IPS-18a (cell line): ENCODE results near the gene CHKA.
A peak's percentile ranks its signal among the peaks of the same experiment; 100 is the strongest.

ENCODE experiments used
- H3K27ac ChIP-seq: one replicate; pipeline ENCODE4 v1.5.1; 2013; ENCODE audit warnings: low read length
- H3K27me3 ChIP-seq: one replicate; pipeline ENCODE4 v1.6.1; 2013; ENCODE audit warnings: mild to moderate bottlenecking, low read length; ENCODE audit not compliant: control insufficient read depth, insufficient read depth
- H3K36me3 ChIP-seq: one replicate; pipeline ENCODE4 v1.6.1; 2013; ENCODE audit warnings: low read depth, low read length; ENCODE audit not compliant: control insufficient read depth
- H3K4me1 ChIP-seq: one replicate; pipeline ENCODE4 v1.6.1; 2013; ENCODE audit warnings: low read depth, low read length; ENCODE audit not compliant: control insufficient read depth
- H3K4me3 ChIP-seq: one replicate; pipeline ENCODE4 v1.5.1; 2013; ENCODE audit warnings: low read length
- H3K9ac ChIP-seq: one replicate; pipeline ENCODE4 v1.6.1; 2013; ENCODE audit warnings: mild to moderate bottlenecking, low read length, moderate library complexity
- H3K9me3 ChIP-seq: one replicate; pipeline ENCODE4 v1.6.1; 2013; ENCODE audit warnings: low read depth, low read length; ENCODE audit not compliant: control insufficient read depth

CHKA gene

GRCh38 chr11:68141246-68142027 is 20.2 kb upstream of the CHKA start:
- H3K4me3 ChIP-seq: no peak overlapping the region
- no peaks in the 10 kb centered on the region for H3K9me3 ChIP-seq
- H3K9ac ChIP-seq: no peak overlapping the region
- H3K27me3 ChIP-seq: no peaks in the 10 kb centered on the region
- no peaks in the 10 kb centered on the region for H3K36me3 ChIP-seq
- H3K27ac ChIP-seq: no peak overlapping the region
- H3K4me1 ChIP-seq: no peaks in the 10 kb centered on the region

GRCh38 chr11:68140496-68141245 is 19.5 kb upstream of the CHKA start:
- no peaks in the 10 kb centered on the region for H3K36me3 ChIP-seq
- H3K4me1 ChIP-seq: no peaks in the 10 kb centered on the region
- H3K4me3 ChIP-seq: no peak overlapping the region
- no peak overlapping the region for H3K27ac ChIP-seq
- no peak overlapping the region for H3K9ac ChIP-seq
- no peaks in the 10 kb centered on the region for H3K27me3 ChIP-seq
- H3K9me3 ChIP-seq: no peaks in the 10 kb centered on the region

DNA sequence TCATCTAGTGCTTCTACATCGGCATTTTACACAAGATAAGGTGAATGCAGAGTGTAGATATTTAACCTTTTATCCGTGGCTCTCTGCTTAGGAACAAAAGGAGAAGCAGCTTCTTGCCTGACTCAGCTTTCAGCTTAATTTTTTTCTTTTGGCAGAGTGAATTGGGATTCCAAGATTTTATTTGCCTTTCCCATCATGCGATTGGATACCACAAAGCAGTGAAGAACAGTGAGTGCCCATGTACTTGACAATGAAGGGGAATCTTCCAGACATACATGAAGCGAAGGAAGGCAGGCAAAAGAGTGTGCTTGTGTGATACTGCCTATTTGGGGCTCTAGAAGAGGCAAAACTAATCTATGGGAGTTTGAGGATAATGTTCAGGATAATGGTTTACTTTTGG is 17.0 kb upstream of the CHKA start:
- H3K4me3 ChIP-seq: no peak overlapping the region
- no peaks in the 10 kb centered on the region for H3K27me3 ChIP-seq
- no peak overlapping the region for H3K27ac ChIP-seq
- H3K36me3 ChIP-seq: no peaks in the 10 kb centered on the region
- H3K9ac ChIP-seq: no peak overlapping the region
- no peaks in the 10 kb centered on the region for H3K4me1 ChIP-seq
- H3K9me3 ChIP-seq: peaks cover 11% of the 10 kb centered on the region

DNA sequence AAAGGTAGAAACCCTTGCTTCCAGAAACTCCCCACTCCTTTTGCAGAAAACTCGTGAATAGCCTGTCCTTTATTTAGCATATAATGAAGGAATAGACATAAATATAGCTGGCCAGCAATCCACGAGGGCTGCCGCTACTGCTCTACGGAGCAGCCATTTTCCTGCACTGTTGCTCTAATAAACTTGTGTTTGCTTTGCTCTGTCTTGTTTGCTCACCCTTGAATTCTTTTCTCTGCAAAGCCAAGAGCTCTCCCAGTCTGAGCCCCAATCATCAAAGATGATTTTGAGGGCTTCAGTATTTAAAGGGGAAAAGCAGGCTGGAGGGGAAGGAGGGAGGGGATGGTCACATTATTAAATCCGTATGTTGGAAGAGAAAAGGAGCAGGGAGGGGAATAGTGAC is 16.6 kb upstream of the CHKA start:
- Histone ChIP-seq H3K27ac (no peak overlapping the region), H3K4me1 (no peaks in the 10 kb centered on the region), H3K9me3 (peaks cover 12% of the 10 kb centered on the region), H3K36me3 (no peaks in the 10 kb centered on the region), H3K4me3 (no peak overlapping the region), H3K27me3 (no peaks in the 10 kb centered on the region), H3K9ac (no peak overlapping the region)

DNA sequence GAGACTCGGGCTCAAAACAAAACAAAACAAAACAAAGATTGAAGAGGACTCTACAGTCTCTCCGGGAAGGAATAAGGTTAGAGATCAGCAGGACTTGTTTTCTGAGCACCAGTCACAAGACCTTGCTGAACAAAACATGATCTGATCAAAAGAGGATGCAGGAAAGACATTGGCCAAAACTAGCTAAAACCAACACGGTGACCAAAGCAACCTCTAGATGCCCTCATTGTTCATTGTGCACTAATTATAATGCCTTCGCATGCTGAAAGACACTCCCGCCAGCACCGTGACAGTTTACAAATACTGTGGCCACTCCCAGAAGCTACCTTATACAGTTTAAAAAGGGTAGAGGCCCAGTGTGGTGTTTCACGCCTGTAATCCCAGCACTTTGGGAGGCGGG is 15.7 kb upstream of the CHKA start:
- no peak overlapping the region for H3K27ac ChIP-seq
- H3K27me3 ChIP-seq: no peaks in the 10 kb centered on the region
- H3K9ac ChIP-seq: no peak overlapping the region
- H3K9me3 ChIP-seq: peaks cover 15% of the 10 kb centered on the region
- H3K4me1 ChIP-seq: no peaks in the 10 kb centered on the region
- H3K36me3 ChIP-seq: no peaks in the 10 kb centered on the region
- no peak overlapping the region for H3K4me3 ChIP-seq

GRCh38 chr11:68135161-68135560 is 14.0 kb upstream of the CHKA start:
- H3K27me3 ChIP-seq: no peaks in the 10 kb centered on the region
- H3K4me3 ChIP-seq: no peak overlapping the region
- no peak overlapping the region for H3K9ac ChIP-seq
- H3K27ac ChIP-seq: no peak overlapping the region
- no peaks in the 10 kb centered on the region for H3K36me3 ChIP-seq
- no peaks in the 10 kb centered on the region for H3K4me1 ChIP-seq
- H3K9me3 ChIP-seq: peaks cover 16% of the 10 kb centered on the region

GRCh38 chr11:68133761-68134160 is 12.6 kb upstream of the CHKA start:
- no peak overlapping the region for H3K9ac ChIP-seq
- peaks cover 16% of the 10 kb centered on the region for H3K9me3 ChIP-seq
- peaks cover 9% of the 10 kb centered on the region for H3K4me1 ChIP-seq
- no peak overlapping the region for H3K4me3 ChIP-seq
- no peak overlapping the region for H3K27ac ChIP-seq
- no peaks in the 10 kb centered on the region for H3K27me3 ChIP-seq
- H3K36me3 ChIP-seq: no peaks in the 10 kb centered on the region

- H3K27me3 ChIP-seq: no peaks in the 10 kb centered on the region
- no peak overlapping the region for H3K9ac ChIP-seq
- peaks cover 36% of the 10 kb centered on the region for H3K4me1 ChIP-seq
- H3K9me3 ChIP-seq: peaks cover 16% of the 10 kb centered on the region
- no peaks in the 10 kb centered on the region for H3K36me3 ChIP-seq
- no peak overlapping the region for H3K27ac ChIP-seq
- H3K4me3 ChIP-seq: no peak overlapping the region
Measured at GRCh38 chr11:68130121-68130520, 8.9 kb upstream of the CHKA start.

- Histone ChIP-seq H3K27me3 (no peaks in the 10 kb centered on the region), H3K4me1 (peaks cover 40% of the 10 kb centered on the region), H3K9me3 (peaks cover 11% of the 10 kb centered on the region), H3K36me3 (no peaks in the 10 kb centered on the region), H3K9ac (peak overlapping the region; percentile 48), H3K27ac (peak overlapping the region; percentile 59), H3K4me3 (peak overlapping the region; percentile 37)
Measured at GRCh38 chr11:68128682-68129327, 7.6 kb upstream of the CHKA start.

- H3K4me3 ChIP-seq: peak overlapping the region; percentile 37
Measured at GRCh38 chr11:68127714-68128681, 6.8 kb upstream of the CHKA start.

DNA sequence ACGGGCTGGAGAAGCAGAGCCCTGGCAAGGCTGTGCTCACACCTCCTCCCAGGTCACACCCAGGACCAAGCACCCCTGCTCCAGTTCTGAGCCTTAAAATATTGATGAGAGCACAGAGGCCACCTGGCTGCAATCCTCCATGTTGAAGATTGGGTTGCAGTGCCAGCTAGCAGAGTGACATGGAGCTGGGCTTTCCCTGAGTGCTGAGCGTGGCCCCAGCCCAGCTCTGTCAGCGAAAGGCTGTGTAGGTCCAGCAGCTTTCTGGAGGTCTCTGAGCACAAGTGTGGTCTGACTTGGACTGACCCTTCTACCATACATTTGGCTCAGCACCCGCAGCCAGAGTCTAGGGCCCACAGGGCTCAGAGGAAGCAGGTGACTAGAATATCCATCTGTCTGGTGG is 4.0 kb upstream of the CHKA start:
- H3K9me3 ChIP-seq: no peaks in the 10 kb centered on the region
- H3K27me3 ChIP-seq: no peaks in the 10 kb centered on the region
- H3K36me3 ChIP-seq: no peaks in the 10 kb centered on the region
- H3K9ac ChIP-seq: no peak overlapping the region
- H3K4me1 ChIP-seq: peaks cover 52% of the 10 kb centered on the region
- no peak overlapping the region for H3K4me3 ChIP-seq
- H3K27ac ChIP-seq: no peak overlapping the region

More at GRCh38 chr11:68127714-68128681, 6.8 kb upstream of the CHKA start:
- H3K4me1 ChIP-seq: peaks cover 43% of the 10 kb centered on the region
- peaks cover 4% of the 10 kb centered on the region for H3K9me3 ChIP-seq
- H3K27ac ChIP-seq: peak overlapping the region; percentile 80
- H3K9ac ChIP-seq: peak overlapping the region; percentile 48
- no peaks in the 10 kb centered on the region for H3K27me3 ChIP-seq
- no peaks in the 10 kb centered on the region for H3K36me3 ChIP-seq
